Colonic mucosa (tissue), 4 donors: ENCODE results near the gene TENT5C. TPM values are rescaled to one million over a fixed set of nuclear protein-coding genes. Genes with fewer than 3 reads are reported as not detected.

ENCODE experiments used
- DNase-seq: peaks from one replicate; pipeline ENCODE4 v3.0.0-alpha.2; 2020
- H3K27ac ChIP-seq: fragments of 200-600 bp; one replicate; pipeline ENCODE4 v1.8.0; 2021
- H3K27me3 ChIP-seq: fragments of 200-600 bp; one replicate; pipeline ENCODE4 v1.8.0; 2021
- H3K36me3 ChIP-seq: fragments of 200-600 bp; one replicate; pipeline ENCODE4 v1.8.0; 2021
- H3K4me1 ChIP-seq: fragments of 200-600 bp; one replicate; pipeline ENCODE4 v1.8.0; 2021; ENCODE audit warnings: mild to moderate bottlenecking
- H3K4me3 ChIP-seq: fragments of 200-600 bp; one replicate; pipeline ENCODE4 v1.8.0; 2021
- H3K9ac ChIP-seq, 2 donors: one replicate each; pipeline ENCODE4 v1.7.0; 2013; ENCODE audit warnings: control low read depth in 2 of 2, low read depth in 2 of 2, low read length in 2 of 2
- H3K9me3 ChIP-seq: fragments of 200-600 bp; one replicate; pipeline ENCODE4 v1.8.0; 2021
- intact Hi-C: fragments of 100-400 bp; cut with DNase I; formaldehyde crosslinking; loops from one replicate; pipeline ENCODE4 v1.14.1; 2022
- total RNA-seq, 2 donors: library from RNA; stranded (reverse); fragmentation: NEBNext Ultra II Directional in 1 of 2; extraction: Animal tissue kit (Norgen Biotek cat#: 25700) in 1 of 2; gene quantifications; one replicate each; pipeline ENCODE4 v1.2.1, GENCODE V29; 2021
- TF ChIP-seq, protein P1 (sequence below): fragments of 200-600 bp; IDR thresholded peaks from one replicate; pipeline ENCODE4 v1.8.0; 2022; ENCODE audit warnings: antibody characterized with exemption, mild to moderate bottlenecking
- donor health status: healthy.
- donor health status: DM: no; HTN: no; CAD: no.
- donor health status: DM: no; HTN: no; CAD: no.

Gene TENT5C
- total RNA-seq, 2 donors from 2014 or later: 40.7 to 58.5 TPM

DNA sequence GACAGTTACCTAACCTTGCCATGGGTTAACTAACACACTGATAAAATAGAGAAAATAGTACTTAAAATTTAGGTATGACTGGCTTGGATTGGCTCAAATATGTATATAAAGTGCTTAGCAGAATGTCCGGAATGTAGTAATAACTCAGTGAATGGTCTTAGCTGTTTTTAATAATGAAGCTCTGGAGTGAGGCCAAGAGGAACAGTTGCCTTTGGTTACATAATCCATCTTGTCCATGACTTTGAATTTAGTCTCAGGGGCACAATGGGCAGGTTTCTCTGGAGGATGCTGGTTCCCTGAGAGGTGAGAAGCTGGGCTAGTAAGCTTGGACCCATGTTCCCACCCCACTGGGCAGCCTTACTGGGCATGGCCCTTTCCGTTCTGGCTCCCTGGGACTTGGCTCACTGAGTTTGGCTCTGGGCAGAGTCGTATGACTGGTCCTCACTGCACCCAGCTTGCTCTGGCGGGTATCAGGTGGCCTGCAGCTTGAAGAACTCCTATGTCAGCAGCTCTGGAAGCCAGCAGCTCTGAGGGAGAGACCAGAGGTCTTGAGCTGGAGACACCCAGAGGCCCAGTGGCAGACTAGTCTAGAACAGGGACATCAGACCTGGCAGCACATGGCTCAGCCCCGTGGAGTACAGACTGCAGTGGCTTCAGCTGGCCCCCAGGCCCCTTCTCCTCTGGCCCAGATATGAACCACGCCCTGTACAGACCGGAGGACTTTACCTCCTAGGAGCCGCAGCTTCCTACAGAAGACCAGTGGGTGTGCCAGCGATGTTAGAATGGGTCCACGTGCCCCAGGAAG is 40.4 kb downstream of the TENT5C start:
- peaks cover 3% of the 10 kb centered on the region for H3K4me1 ChIP-seq
- no peaks in the 10 kb centered on the region for H3K36me3 ChIP-seq
- intact Hi-C loops: no loop called here
- no peaks in the 10 kb centered on the region for H3K27me3 ChIP-seq
- TF ChIP-seq, protein P1, sequence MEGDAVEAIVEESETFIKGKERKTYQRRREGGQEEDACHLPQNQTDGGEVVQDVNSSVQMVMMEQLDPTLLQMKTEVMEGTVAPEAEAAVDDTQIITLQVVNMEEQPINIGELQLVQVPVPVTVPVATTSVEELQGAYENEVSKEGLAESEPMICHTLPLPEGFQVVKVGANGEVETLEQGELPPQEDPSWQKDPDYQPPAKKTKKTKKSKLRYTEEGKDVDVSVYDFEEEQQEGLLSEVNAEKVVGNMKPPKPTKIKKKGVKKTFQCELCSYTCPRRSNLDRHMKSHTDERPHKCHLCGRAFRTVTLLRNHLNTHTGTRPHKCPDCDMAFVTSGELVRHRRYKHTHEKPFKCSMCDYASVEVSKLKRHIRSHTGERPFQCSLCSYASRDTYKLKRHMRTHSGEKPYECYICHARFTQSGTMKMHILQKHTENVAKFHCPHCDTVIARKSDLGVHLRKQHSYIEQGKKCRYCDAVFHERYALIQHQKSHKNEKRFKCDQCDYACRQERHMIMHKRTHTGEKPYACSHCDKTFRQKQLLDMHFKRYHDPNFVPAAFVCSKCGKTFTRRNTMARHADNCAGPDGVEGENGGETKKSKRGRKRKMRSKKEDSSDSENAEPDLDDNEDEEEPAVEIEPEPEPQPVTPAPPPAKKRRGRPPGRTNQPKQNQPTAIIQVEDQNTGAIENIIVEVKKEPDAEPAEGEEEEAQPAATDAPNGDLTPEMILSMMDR: no peak
- H3K4me3 ChIP-seq: no peak overlapping the region
- no peak overlapping the region for H3K9ac ChIP-seq
- H3K9me3 ChIP-seq: no peaks in the 10 kb centered on the region
- peak; percentile 63 for DNase-seq
- no peak overlapping the region for H3K27ac ChIP-seq

DNA sequence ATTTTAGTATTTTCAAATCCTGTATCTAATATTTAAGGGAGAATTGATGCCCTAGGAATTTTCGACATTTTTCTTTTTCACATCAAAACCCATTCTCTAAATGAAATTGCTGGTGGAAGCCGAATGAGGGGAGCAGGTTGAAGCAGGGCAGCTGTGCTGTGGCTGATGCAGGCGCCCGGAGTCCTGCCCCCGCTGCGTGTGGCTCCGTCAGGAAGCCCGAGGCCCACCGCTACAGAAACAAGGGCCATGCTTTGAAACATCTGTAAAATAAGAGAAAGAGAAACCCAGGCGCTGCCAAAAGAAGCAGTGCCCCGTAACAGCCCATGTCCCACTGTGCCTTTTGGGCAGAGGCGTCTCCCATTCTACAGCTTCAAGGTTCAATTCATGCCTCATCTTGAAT is 41.1 kb downstream of the TENT5C start:
- Histone ChIP-seq H3K4me3 (no peak overlapping the region), H3K4me1 (peaks cover 3% of the 10 kb centered on the region), H3K9me3 (no peaks in the 10 kb centered on the region), H3K36me3 (no peaks in the 10 kb centered on the region), H3K9ac (no peak overlapping the region), H3K27ac (no peak overlapping the region), H3K27me3 (no peaks in the 10 kb centered on the region)
- TF ChIP-seq, protein P1: no peak
- no peak for DNase-seq
- intact Hi-C loops: no loop called here

DNA sequence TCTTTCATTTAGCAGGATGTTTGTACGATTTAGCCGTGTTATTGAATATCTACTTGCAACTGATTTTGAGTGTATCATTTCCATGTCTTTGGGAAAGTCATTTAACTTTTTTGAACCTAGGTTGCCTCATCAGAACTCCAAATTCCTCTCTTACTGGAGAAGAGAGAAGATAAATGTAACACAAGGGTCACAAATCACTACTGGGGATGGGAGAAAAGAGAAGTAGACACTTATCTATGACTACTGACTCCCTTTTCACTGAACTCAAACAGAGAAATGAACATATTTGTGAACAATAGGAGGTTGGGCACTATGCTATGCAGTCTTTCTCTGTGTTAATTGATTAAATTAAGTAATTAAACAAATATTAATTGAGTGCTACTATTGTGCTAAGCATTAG is 42.2 kb downstream of the TENT5C start:
- H3K4me1 ChIP-seq: peaks cover 3% of the 10 kb centered on the region

DNA sequence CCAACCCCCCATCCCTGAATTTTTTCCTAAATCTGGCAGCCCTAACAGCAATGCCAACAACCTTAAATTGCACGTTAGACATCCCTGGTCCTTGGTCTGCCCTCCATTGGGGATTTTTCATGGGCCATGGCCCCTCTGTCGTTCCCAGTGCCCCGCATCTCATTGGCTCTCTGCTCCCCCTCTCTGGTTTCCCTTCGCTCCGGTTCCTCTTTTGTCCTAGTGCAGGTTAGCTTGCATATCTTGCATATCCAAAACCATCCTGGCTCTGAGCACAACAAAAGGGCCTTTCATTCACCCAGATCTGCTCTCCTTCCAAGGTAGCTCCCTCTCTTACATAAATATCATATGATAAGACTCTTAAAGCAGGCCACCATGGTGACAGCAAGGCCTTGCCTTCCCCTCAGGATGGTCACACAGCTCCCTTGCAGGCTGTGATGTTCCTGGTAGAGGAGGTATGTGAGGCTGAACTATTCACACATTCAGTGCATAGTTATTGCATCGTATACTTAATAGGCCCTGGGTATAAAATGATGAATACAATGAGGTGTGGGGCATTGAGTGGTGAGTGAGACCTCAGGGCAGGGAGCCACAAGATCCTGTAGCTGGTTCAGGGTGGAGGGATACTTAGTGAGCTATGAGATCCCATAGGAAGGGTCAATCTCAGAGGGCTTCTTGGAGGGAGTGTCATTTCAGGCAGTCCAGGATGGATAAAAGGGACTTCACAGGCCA is 45.2 kb downstream of the TENT5C start:
- H3K9me3 ChIP-seq: no peaks in the 10 kb centered on the region
- no peak overlapping the region for H3K4me3 ChIP-seq
- no peak overlapping the region for H3K9ac ChIP-seq
- H3K27ac ChIP-seq: no peak overlapping the region
- intact Hi-C loops: no loop called here
- TF ChIP-seq, protein P1: no peak
- no peaks in the 10 kb centered on the region for H3K27me3 ChIP-seq
- DNase-seq: no peak
- H3K4me1 ChIP-seq: peaks cover 3% of the 10 kb centered on the region
- H3K36me3 ChIP-seq: no peaks in the 10 kb centered on the region

More for the DNA sequence above, 42.2 kb downstream of the TENT5C start:
- H3K27ac ChIP-seq: no peak overlapping the region
- no peak overlapping the region for H3K4me3 ChIP-seq
- no peaks in the 10 kb centered on the region for H3K36me3 ChIP-seq
- no peaks in the 10 kb centered on the region for H3K9me3 ChIP-seq
- TF ChIP-seq, protein P1: no peak
- no peaks in the 10 kb centered on the region for H3K27me3 ChIP-seq
- H3K9ac ChIP-seq: no peak overlapping the region
- intact Hi-C loops: no loop called here
- no peak for DNase-seq

GRCh38 chr1:117651616-117652015 is 45.8 kb downstream of the TENT5C start:
- no peak overlapping the region for H3K9ac ChIP-seq
- intact Hi-C loops: no loop called here
- no peak for DNase-seq
- peaks cover under 1% of the 10 kb centered on the region for H3K4me1 ChIP-seq
- no peak overlapping the region for H3K4me3 ChIP-seq
- no peaks in the 10 kb centered on the region for H3K9me3 ChIP-seq
- H3K27me3 ChIP-seq: no peaks in the 10 kb centered on the region
- H3K36me3 ChIP-seq: no peaks in the 10 kb centered on the region
- no peak overlapping the region for H3K27ac ChIP-seq
- TF ChIP-seq, protein P1: no peak
